ENCODE measurements around the gene STK10. TPM values are rescaled to one million over a fixed set of nuclear protein-coding genes. Genes with fewer than 3 reads are reported as not detected.

STK10 gene
- total and polyA plus RNA-seq, 4 donors: 17.2 to 65.4 (median 43.6) TPM

DNA sequence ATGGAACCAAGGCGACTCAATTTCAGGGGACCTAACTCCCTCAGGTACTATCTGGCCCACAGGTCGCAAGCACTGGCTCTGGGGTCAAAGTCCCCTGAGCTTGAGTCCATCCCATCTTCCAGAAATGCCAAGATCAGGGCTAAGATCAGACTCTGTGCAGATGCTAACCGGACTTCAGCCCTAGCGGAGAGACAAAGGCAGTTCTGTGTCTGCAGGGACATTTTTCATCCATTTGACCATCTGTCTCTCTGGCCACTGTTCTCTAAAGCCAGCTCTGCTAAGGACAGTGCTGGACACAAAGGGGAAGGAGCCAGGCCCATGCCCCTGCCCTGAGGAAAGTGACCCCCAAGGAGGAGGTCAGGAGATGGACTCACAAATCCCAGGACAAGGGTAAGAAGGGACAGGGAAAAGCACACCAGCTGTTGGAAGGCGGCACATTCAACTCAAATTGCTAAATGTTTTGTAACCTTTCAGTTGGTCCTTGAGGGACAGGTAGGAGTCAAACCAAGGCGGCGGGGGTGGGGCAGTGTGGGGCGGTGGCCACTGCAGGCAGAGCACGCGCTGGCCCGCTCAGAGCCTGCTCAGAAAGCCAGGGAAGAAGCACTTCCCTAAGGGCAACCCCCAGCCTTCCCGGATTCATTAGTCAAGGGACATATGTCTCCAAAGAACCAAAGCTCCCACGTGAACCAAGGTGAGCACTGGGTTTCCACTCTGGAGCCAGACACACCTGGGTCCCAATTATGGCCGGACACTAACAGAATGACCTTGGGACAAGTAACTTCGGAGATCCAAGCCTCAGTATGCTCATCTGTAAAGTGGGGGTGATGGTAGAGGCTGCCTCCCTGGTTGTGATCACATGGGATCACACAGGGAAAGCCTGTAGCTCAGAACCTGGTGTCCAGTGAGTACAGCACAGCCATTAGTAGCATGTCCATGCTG, 42.8 kb downstream of the STK10 start:
- 95 to 97% methylated on average over 15 of the region's 15 CpGs for WGBS, 2 donors
- H3K36me3 ChIP-seq (ENCODE audit: control insufficient read depth in 4 of 4, insufficient read depth in 4 of 4, low read length in 4 of 4): peaks cover 0 to 2% (median 0%) of the 10 kb centered on the region in 4 donors
- TF ChIP-seq, protein P1, sequence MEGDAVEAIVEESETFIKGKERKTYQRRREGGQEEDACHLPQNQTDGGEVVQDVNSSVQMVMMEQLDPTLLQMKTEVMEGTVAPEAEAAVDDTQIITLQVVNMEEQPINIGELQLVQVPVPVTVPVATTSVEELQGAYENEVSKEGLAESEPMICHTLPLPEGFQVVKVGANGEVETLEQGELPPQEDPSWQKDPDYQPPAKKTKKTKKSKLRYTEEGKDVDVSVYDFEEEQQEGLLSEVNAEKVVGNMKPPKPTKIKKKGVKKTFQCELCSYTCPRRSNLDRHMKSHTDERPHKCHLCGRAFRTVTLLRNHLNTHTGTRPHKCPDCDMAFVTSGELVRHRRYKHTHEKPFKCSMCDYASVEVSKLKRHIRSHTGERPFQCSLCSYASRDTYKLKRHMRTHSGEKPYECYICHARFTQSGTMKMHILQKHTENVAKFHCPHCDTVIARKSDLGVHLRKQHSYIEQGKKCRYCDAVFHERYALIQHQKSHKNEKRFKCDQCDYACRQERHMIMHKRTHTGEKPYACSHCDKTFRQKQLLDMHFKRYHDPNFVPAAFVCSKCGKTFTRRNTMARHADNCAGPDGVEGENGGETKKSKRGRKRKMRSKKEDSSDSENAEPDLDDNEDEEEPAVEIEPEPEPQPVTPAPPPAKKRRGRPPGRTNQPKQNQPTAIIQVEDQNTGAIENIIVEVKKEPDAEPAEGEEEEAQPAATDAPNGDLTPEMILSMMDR (IDR thresholded peaks at IDR 0.05; ENCODE audit: control extremely low read depth, extremely low read depth): no peak
- H3K27me3 ChIP-seq (ENCODE audit: control insufficient read depth in 3 of 3, insufficient read depth in 3 of 3, low read length in 2 of 3): no peaks in the 10 kb centered on the region
- H3K27ac ChIP-seq (ENCODE audit: low read depth in 1 of 2, low read length in 1 of 2): no peak overlapping the region
- H3K9ac ChIP-seq (ENCODE audit: insufficient read depth in 1 of 2, low read length in 2 of 2): no peak overlapping the region
- DNase-seq (no peak), ATAC-seq (ENCODE audit: insufficient read depth, low FRiP score) (no peak)
- H3K4me3 ChIP-seq: no peak overlapping the region
- no peaks in the 10 kb centered on the region for H3K9me3 ChIP-seq (ENCODE audit: control insufficient read depth in 4 of 4, insufficient read depth in 3 of 4, low read length in 3 of 4)
- H3K4me1 ChIP-seq (ENCODE audit: control insufficient read depth in 5 of 5, insufficient read depth in 5 of 5, low read length in 5 of 5): peaks cover 0 to 17% (median 0%) of the 10 kb centered on the region in 5 donors

- Histone ChIP-seq H3K27ac (ENCODE audit: low read depth in 1 of 2, low read length in 1 of 2) (peak overlapping the region in 1 of 2 donors; percentile 3), H3K27me3 (ENCODE audit: control insufficient read depth in 3 of 3, insufficient read depth in 3 of 3, low read length in 2 of 3) (no peaks in the 10 kb centered on the region), H3K36me3 (ENCODE audit: control insufficient read depth in 4 of 4, insufficient read depth in 4 of 4, low read length in 4 of 4) (peaks cover 0 to 2% (median 0%) of the 10 kb centered on the region in 4 donors), H3K9me3 (ENCODE audit: control insufficient read depth in 4 of 4, insufficient read depth in 3 of 4, low read length in 3 of 4) (no peaks in the 10 kb centered on the region), H3K9ac (ENCODE audit: insufficient read depth in 1 of 2, low read length in 2 of 2) (no peak overlapping the region), H3K4me1 (ENCODE audit: control insufficient read depth in 5 of 5, insufficient read depth in 5 of 5, low read length in 5 of 5) (peaks cover 0 to 17% (median 0%) of the 10 kb centered on the region in 5 donors), H3K4me3 (no peak overlapping the region)
- DNase-seq: peak; percentile 33 to 38 (median 37)
- WGBS, 2 donors: 68 to 82% methylated on average over 10 of the region's 10 CpGs
- no peak for ATAC-seq (ENCODE audit: insufficient read depth, low FRiP score)
- TF ChIP-seq, protein P1 (IDR thresholded peaks at IDR 0.05; ENCODE audit: control extremely low read depth, extremely low read depth): no peak
These were observed 43.7 kb downstream of the STK10 start for GRCh38 chr5:172144291-172144815.

DNA sequence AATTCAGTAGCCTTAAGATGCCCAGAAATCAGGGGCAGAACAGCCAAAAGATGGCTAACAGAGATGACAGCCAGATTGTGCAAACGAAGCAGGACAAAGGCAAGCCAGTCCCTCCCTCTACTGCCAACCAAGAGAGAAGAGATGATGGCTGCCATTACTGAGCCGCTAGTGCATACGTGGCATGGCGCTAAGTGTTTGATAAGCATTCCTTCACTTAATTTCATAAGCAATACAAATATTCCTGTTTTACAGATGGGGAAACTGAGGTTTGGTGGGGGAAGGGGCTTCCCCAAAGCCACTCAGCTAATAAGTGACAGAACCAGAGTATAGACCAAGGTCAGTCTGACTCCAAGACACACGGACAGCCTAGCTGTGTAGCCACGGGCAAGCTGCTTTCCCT, 44.1 kb downstream of the STK10 start:
- no peaks in the 10 kb centered on the region for H3K9me3 ChIP-seq (ENCODE audit: control insufficient read depth in 4 of 4, insufficient read depth in 3 of 4, low read length in 3 of 4)
- no peak overlapping the region for H3K4me3 ChIP-seq
- H3K9ac ChIP-seq (ENCODE audit: insufficient read depth in 1 of 2, low read length in 2 of 2): no peak overlapping the region
- ATAC-seq (ENCODE audit: insufficient read depth, low FRiP score) (no peak), DNase-seq (no peak)
- H3K27ac ChIP-seq (ENCODE audit: low read depth in 1 of 2, low read length in 1 of 2): no peak overlapping the region
- H3K36me3 ChIP-seq (ENCODE audit: control insufficient read depth in 4 of 4, insufficient read depth in 4 of 4, low read length in 4 of 4): peaks cover 0 to 2% (median 0%) of the 10 kb centered on the region in 4 donors
- no peaks in the 10 kb centered on the region for H3K27me3 ChIP-seq (ENCODE audit: control insufficient read depth in 3 of 3, insufficient read depth in 3 of 3, low read length in 2 of 3)
- TF ChIP-seq, protein P1 (IDR thresholded peaks at IDR 0.05; ENCODE audit: control extremely low read depth, extremely low read depth): no peak
- WGBS, 2 donors: 87% methylated on average over 6 of the region's 6 CpGs
- H3K4me1 ChIP-seq (ENCODE audit: control insufficient read depth in 5 of 5, insufficient read depth in 5 of 5, low read length in 5 of 5): peaks cover 0 to 15% (median 0%) of the 10 kb centered on the region in 5 donors
